ENCODE measurements around the gene PHYHIPL. TPM values are rescaled to one million over a fixed set of nuclear protein-coding genes. Genes with fewer than 3 reads are reported as not detected.

Gene PHYHIPL
- total and polyA plus RNA-seq, 2 of the 8 experiments (the other 6 are each of a cell fraction or from before 2014, with no cell fraction given) = 0.23 to 0.48 TPM

- Histone ChIP-seq H2BK5ac (ENCODE audit: low read depth, low read length) (no peak overlapping the region), H3K9me3 (ENCODE audit: insufficient read depth in 2 of 2, low read depth in 1 of 2, low read length in 1 of 2) (no peaks in the 10 kb centered on the region), H3K79me2 (ENCODE audit: control insufficient read depth in 1 of 2, insufficient read depth in 2 of 2, low read length in 2 of 2) (no peaks in the 10 kb centered on the region), H2BK15ac (ENCODE audit: low read length) (no peak overlapping the region), H2AFZ (ENCODE audit: low read length) (no peak overlapping the region), H3K27ac (ENCODE audit: low read depth, low read length) (no peak overlapping the region), H3K4ac (replicated peaks; ENCODE audit: insufficient read length, low read depth, low read length) (no peak overlapping the region), H3K4me1 (replicated peaks in 1 of 4; ENCODE audit: control insufficient read depth in 3 of 4, insufficient read depth in 4 of 4, low read length in 3 of 4) (no peaks in the 10 kb centered on the region), H4K91ac (replicated peaks; ENCODE audit: insufficient read length, low read length) (no peak overlapping the region), H3K79me1 (ENCODE audit: low read depth, low read length) (no peaks in the 10 kb centered on the region), H2BK20ac (ENCODE audit: low read length) (no peak overlapping the region), H3K9ac (replicated peaks in 1 of 4; ENCODE audit: extremely low read depth in 1 of 4, low read depth in 3 of 4, low read length in 3 of 4) (no peak overlapping the region), H3K23ac (ENCODE audit: insufficient read length) (no peak overlapping the region), H3K4me3 (ENCODE audit: extremely low read depth in 1 of 4, insufficient read depth in 2 of 4, low read depth in 3 of 4, low read length in 4 of 4) (no peak overlapping the region), H3K27me3 (replicated peaks in 1 of 4; ENCODE audit: control insufficient read depth in 3 of 4, extremely low read depth in 1 of 4, insufficient read depth in 3 of 4, low read length in 3 of 4) (no peaks in the 10 kb centered on the region), H2BK120ac (replicated peaks; ENCODE audit: low read depth, low read length) (no peak overlapping the region), H2AK5ac (ENCODE audit: low read depth, low read length) (no peak overlapping the region), H3K4me2 (ENCODE audit: insufficient read depth in 1 of 2, low read depth in 2 of 2, low read length in 2 of 2) (no peak overlapping the region), H3K56ac (replicated peaks; ENCODE audit: insufficient read length, low read depth, low read length) (no peak overlapping the region), H3K14ac (ENCODE audit: insufficient read length) (no peak overlapping the region), H3K18ac (ENCODE audit: extremely low read depth, low read length) (no peak overlapping the region), H3K23me2 (ENCODE audit: low read depth, low read length) (no peaks in the 10 kb centered on the region), H4K8ac (ENCODE audit: extremely low read depth, insufficient read depth, low read length) (no peak overlapping the region), H2BK12ac (ENCODE audit: low read depth, low read length) (no peak overlapping the region), H4K20me1 (replicated peaks in 1 of 2; ENCODE audit: control insufficient read depth in 1 of 2, insufficient read depth in 2 of 2, low read length in 2 of 2) (no peaks in the 10 kb centered on the region), H3K36me3 (ENCODE audit: control insufficient read depth in 2 of 4, insufficient read depth in 4 of 4, low read length in 3 of 4) (no peaks in the 10 kb centered on the region), H4K5ac (ENCODE audit: insufficient read length, low read depth, low read length) (no peak overlapping the region)
- 68% methylated on average over 1 of the region's 1 CpG; no CpG with 5 or more reads in 1 of the 2 experiments for WGBS, 2 experiments (ENCODE audit: extremely low coverage in 1 of 2, insufficient coverage in 1 of 2, insufficient read length in 1 of 2, insufficient replicate concordance in 2 of 2, low coverage in 1 of 2, low lambda C conversion rate in 2 of 2, missing lambda C conversion rate in 1 of 2)
- POLR2A ChIA-PET (ENCODE audit: partially characterized antibody) = no interaction called here
- CTCF ChIA-PET (ENCODE audit: partially characterized antibody) = interaction anchor here (0.9 to 1.3 kb wide), 2 partner anchors 12 to 39 kb away, joined by 3 to 4 read pairs; no protein-coding TSS in a partner anchor
- FAIRE-seq (no peak), DNase-seq (ENCODE audit: low read depth in 1 of 2, low spot score in 2 of 2) (no peak)
- TF ChIP-seq POLR2A (IDR thresholded peaks at IDR 0.05; ENCODE audit: control extremely low read depth in 1 of 2, low read depth in 2 of 2, low read length in 2 of 2) (no peak), YY1 (IDR thresholded peaks at IDR 0.05; ENCODE audit: low read depth, low read length) (no peak), CREB1 (IDR thresholded peaks at IDR 0.05) (no peak)
These were observed 32.9 kb upstream of the PHYHIPL start for GRCh38 chr10:59143544-59143943.
